HEK293 (cell line): ENCODE results near the gene ARL8B.

Experiments
- GLI4 ChIP-seq: fragments of 450-650 bp; formaldehyde crosslinking; IDR thresholded peaks from 2 replicates; pipeline ENCODE4 v1.5.1; 2016; ENCODE audit warnings: missing biosample characterization, missing genetic modification characterization
- MEIS1 ChIP-seq: sonication (generic); formaldehyde crosslinking; IDR thresholded peaks from 2 replicates; pipeline ENCODE4 v1.8.1; 2022; ENCODE audit warnings: missing genetic modification reagents, mild to moderate bottlenecking, borderline replicate concordance
- SCRT1 ChIP-seq: fragments of 450-650 bp; formaldehyde crosslinking; IDR thresholded peaks from 2 replicates; pipeline ENCODE4 v1.5.1; 2016; ENCODE audit warnings: missing biosample characterization, missing genetic modification characterization, borderline replicate concordance
- TCF7L2 ChIP-seq: IDR thresholded peaks from 2 replicates; pipeline ENCODE4 v1.6.1; 2011; ENCODE audit warnings: low read depth, mild to moderate bottlenecking, inconsistent platforms, low read length, moderate library complexity, borderline replicate concordance
- ZBTB8A ChIP-seq: fragments of 450-650 bp; formaldehyde crosslinking; IDR thresholded peaks from 2 replicates; pipeline ENCODE4 v1.5.1; 2016; ENCODE audit warnings: missing biosample characterization, missing genetic modification characterization
- ZFHX2 ChIP-seq: fragments of 450-650 bp; formaldehyde crosslinking; conservative IDR thresholded peaks from 2 replicates; pipeline ENCODE4 v1.5.1; 2016; ENCODE audit warnings: missing biosample characterization, missing genetic modification characterization
- ZFP41 ChIP-seq: fragments of 450-650 bp; formaldehyde crosslinking; IDR thresholded peaks from 2 replicates; pipeline ENCODE4 v1.5.1; 2016; ENCODE audit warnings: missing biosample characterization, missing genetic modification characterization, borderline replicate concordance
- ZNF157 ChIP-seq: fragments of 450-650 bp; formaldehyde crosslinking; IDR thresholded peaks from 2 replicates; pipeline ENCODE4 v1.5.1; 2016; ENCODE audit warnings: missing biosample characterization, missing genetic modification characterization
- ZNF248 ChIP-seq: fragments of 450-650 bp; formaldehyde crosslinking; IDR thresholded peaks from 2 replicates; pipeline ENCODE4 v1.5.1; 2017; ENCODE audit warnings: missing biosample characterization, missing genetic modification characterization
- ZNF350 ChIP-seq: fragments of 450-650 bp; formaldehyde crosslinking; IDR thresholded peaks from 2 replicates; pipeline ENCODE4 v1.5.0; 2017; ENCODE audit warnings: missing biosample characterization, mild to moderate bottlenecking, missing genetic modification characterization
- ZNF529 ChIP-seq: fragments of 450-650 bp; formaldehyde crosslinking; IDR thresholded peaks from 2 replicates; pipeline ENCODE4 v1.5.1; 2017; ENCODE audit warnings: missing genetic modification characterization, missing biosample characterization; ENCODE audit not compliant: insufficient replicate concordance
- ZNF548 ChIP-seq: fragments of 450-650 bp; formaldehyde crosslinking; IDR thresholded peaks from 2 replicates; pipeline ENCODE4 v1.5.1; 2016; ENCODE audit warnings: missing biosample characterization, missing genetic modification characterization
- ZNF558 ChIP-seq: fragments of 450-650 bp; formaldehyde crosslinking; IDR thresholded peaks from 2 replicates; pipeline ENCODE4 v1.5.1; 2016; ENCODE audit warnings: missing biosample characterization, missing genetic modification characterization
- ZNF623 ChIP-seq: fragments of 450-650 bp; formaldehyde crosslinking; IDR thresholded peaks from 2 replicates; pipeline ENCODE4 v1.5.1; 2016; ENCODE audit warnings: missing biosample characterization, missing genetic modification characterization
- ZNF664 ChIP-seq: fragments of 450-650 bp; formaldehyde crosslinking; IDR thresholded peaks from 2 replicates; pipeline ENCODE4 v1.5.1; 2016; ENCODE audit warnings: missing biosample characterization, missing genetic modification characterization
- ZNF76 ChIP-seq: fragments of 450-650 bp; formaldehyde crosslinking; IDR thresholded peaks from 2 replicates; pipeline ENCODE4; 2016; ENCODE audit warnings: low read depth, missing biosample characterization, missing genetic modification characterization, borderline replicate concordance
- ZXDB ChIP-seq: fragments of 450-650 bp; formaldehyde crosslinking; IDR thresholded peaks from 2 replicates; pipeline ENCODE4 v1.5.1; 2016; ENCODE audit warnings: missing biosample characterization, missing genetic modification characterization
- TF ChIP-seq, protein P1 (sequence below): fragments of 450-650 bp; formaldehyde crosslinking; IDR thresholded peaks from 2 replicates; pipeline ENCODE4 v1.5.1; 2016; ENCODE audit warnings: missing biosample characterization, missing genetic modification characterization
- TF ChIP-seq, protein P2 (sequence below): fragments of 450-650 bp; formaldehyde crosslinking; IDR thresholded peaks from 2 replicates; pipeline ENCODE4 v1.5.1; 2016; ENCODE audit warnings: missing biosample characterization, missing genetic modification characterization
- TF ChIP-seq, protein P3 (sequence below): fragments of 450-650 bp; formaldehyde crosslinking; IDR thresholded peaks from 2 replicates; pipeline ENCODE4 v1.5.1; 2016; ENCODE audit warnings: missing biosample characterization, missing genetic modification characterization, low read depth
- TF ChIP-seq, protein P4 (sequence below): fragments of 450-650 bp; IDR thresholded peaks from 2 replicates; pipeline ENCODE4 v1.5.1; 2018; ENCODE audit warnings: missing biosample characterization, missing genetic modification characterization
- TF ChIP-seq, protein P5 (sequence below): fragments of 450-650 bp; formaldehyde crosslinking; IDR thresholded peaks from 2 replicates; pipeline ENCODE4 v1.5.1; 2016; ENCODE audit warnings: missing biosample characterization, missing genetic modification characterization
- TF ChIP-seq, protein P6 (sequence below): fragments of 450-650 bp; IDR thresholded peaks from 2 replicates; pipeline ENCODE4 v1.5.1; 2018; ENCODE audit warnings: missing biosample characterization, mild to moderate bottlenecking, missing genetic modification characterization

Gene ARL8B

DNA sequence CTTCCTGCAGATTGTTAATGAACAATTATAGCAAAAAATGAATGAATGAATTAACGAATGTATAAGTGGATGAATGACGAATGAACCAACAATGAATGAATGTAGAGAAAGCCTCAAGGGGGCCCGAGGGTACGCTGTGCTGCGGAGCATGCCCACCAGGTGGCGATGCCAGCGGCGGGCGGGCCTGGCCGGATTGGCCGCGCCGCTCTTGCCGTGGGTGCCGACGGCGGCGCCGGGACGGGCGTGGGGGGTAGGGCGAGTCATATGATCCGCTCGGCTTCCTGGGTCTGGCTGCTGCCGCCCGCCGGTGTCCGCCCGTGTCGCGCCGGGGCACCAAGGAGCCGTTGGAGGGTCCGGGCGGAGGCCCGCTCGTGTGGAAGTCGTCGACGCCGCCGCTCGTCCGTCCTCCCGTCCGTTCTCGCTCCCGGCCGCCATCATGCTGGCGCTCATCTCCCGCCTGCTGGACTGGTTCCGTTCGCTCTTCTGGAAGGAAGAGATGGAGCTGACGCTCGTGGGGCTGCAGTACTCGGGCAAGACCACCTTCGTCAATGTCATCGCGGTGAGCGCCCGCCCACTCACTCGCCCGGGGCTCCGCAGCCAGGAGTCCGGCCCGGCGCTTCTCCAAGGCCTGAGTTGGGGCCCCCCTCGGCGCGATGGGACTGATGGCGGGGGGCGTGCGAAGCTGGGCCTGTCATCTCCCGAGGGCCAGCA is at the start of gene ARL8B (continued):
- TF ChIP-seq ZNF529 (no peak), ZNF548 (tag by site-specific recombination) (no peak), ZNF76 (peak; percentile 89), ZNF157 (tag by site-specific recombination) (no peak), ZNF248 (tag by site-specific recombination) (no peak), ZNF623 (tag by site-specific recombination) (peak; percentile 33; the same call in 1 of the 2 replicates), ZFP41 (tag by site-specific recombination) (no peak), ZBTB8A (tag by site-specific recombination) (peak; percentile 77), ZFHX2 (tag by site-specific recombination) (peak; percentile 90), TCF7L2 (no peak), MEIS1 (CRISPR knock-in tag) (no peak), ZNF664 (tag by site-specific recombination) (no peak), ZNF558 (tag by site-specific recombination) (no peak), ZXDB (tag by site-specific recombination) (peak; percentile 82), GLI4 (tag by site-specific recombination) (no peak), ZNF350 (no peak; the same call in 1 of the 2 replicates), SCRT1 (no peak)
- TF ChIP-seq, protein P1, sequence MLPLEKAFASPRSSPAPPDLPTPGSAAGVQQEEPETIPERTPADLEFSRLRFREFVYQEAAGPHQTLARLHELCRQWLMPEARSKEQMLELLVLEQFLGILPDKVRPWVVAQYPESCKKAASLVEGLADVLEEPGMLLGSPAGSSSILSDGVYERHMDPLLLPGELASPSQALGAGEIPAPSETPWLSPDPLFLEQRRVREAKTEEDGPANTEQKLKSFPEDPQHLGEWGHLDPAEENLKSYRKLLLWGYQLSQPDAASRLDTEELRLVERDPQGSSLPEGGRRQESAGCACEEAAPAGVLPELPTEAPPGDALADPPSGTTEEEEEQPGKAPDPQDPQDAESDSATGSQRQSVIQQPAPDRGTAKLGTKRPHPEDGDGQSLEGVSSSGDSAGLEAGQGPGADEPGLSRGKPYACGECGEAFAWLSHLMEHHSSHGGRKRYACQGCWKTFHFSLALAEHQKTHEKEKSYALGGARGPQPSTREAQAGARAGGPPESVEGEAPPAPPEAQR = no peak; the same call in 1 of the 2 replicates
- TF ChIP-seq, protein P2, sequence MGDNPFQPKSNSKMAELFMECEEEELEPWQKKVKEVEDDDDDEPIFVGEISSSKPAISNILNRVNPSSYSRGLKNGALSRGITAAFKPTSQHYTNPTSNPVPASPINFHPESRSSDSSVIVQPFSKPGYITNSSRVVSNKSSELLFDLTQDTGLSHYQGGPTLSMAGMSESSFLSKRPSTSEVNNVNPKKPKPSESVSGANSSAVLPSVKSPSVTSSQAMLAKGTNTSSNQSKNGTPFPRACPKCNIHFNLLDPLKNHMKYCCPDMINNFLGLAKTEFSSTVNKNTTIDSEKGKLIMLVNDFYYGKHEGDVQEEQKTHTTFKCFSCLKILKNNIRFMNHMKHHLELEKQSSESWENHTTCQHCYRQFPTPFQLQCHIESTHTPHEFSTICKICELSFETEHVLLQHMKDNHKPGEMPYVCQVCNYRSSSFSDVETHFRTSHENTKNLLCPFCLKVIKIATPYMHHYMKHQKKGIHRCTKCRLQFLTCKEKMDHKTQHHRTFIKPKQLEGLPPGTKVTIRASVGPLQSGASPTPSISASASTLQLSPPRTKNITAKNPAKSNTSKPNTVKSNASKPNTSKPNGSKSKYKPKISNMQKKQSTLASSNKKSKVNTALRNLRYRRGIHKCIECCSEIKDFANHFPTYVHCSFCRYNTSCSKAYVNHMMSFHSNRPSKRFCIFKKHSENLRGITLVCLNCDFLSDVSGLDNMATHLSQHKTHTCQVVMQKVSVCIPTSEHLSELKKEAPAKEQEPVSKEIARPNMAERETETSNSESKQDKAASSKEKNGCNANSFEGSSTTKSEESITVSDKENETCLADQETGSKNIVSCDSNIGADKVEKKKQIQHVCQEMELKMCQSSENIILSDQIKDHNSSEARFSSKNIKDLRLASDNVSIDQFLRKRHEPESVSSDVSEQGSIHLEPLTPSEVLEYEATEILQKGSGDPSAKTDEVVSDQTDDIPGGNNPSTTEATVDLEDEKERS (tag by site-specific recombination) = no peak
- TF ChIP-seq, protein P3, sequence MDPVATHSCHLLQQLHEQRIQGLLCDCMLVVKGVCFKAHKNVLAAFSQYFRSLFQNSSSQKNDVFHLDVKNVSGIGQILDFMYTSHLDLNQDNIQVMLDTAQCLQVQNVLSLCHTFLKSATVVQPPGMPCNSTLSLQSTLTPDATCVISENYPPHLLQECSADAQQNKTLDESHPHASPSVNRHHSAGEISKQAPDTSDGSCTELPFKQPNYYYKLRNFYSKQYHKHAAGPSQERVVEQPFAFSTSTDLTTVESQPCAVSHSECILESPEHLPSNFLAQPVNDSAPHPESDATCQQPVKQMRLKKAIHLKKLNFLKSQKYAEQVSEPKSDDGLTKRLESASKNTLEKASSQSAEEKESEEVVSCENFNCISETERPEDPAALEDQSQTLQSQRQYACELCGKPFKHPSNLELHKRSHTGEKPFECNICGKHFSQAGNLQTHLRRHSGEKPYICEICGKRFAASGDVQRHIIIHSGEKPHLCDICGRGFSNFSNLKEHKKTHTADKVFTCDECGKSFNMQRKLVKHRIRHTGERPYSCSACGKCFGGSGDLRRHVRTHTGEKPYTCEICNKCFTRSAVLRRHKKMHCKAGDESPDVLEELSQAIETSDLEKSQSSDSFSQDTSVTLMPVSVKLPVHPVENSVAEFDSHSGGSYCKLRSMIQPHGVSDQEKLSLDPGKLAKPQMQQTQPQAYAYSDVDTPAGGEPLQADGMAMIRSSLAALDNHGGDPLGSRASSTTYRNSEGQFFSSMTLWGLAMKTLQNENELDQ (tag by site-specific recombination) = no peak
- TF ChIP-seq, protein P4, sequence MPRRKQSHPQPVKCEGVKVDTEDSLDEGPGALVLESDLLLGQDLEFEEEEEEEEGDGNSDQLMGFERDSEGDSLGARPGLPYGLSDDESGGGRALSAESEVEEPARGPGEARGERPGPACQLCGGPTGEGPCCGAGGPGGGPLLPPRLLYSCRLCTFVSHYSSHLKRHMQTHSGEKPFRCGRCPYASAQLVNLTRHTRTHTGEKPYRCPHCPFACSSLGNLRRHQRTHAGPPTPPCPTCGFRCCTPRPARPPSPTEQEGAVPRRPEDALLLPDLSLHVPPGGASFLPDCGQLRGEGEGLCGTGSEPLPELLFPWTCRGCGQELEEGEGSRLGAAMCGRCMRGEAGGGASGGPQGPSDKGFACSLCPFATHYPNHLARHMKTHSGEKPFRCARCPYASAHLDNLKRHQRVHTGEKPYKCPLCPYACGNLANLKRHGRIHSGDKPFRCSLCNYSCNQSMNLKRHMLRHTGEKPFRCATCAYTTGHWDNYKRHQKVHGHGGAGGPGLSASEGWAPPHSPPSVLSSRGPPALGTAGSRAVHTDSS = 0 out of 2 replicates have a peak, but pooled peaks have one; percentile 26
- TF ChIP-seq, protein P5, sequence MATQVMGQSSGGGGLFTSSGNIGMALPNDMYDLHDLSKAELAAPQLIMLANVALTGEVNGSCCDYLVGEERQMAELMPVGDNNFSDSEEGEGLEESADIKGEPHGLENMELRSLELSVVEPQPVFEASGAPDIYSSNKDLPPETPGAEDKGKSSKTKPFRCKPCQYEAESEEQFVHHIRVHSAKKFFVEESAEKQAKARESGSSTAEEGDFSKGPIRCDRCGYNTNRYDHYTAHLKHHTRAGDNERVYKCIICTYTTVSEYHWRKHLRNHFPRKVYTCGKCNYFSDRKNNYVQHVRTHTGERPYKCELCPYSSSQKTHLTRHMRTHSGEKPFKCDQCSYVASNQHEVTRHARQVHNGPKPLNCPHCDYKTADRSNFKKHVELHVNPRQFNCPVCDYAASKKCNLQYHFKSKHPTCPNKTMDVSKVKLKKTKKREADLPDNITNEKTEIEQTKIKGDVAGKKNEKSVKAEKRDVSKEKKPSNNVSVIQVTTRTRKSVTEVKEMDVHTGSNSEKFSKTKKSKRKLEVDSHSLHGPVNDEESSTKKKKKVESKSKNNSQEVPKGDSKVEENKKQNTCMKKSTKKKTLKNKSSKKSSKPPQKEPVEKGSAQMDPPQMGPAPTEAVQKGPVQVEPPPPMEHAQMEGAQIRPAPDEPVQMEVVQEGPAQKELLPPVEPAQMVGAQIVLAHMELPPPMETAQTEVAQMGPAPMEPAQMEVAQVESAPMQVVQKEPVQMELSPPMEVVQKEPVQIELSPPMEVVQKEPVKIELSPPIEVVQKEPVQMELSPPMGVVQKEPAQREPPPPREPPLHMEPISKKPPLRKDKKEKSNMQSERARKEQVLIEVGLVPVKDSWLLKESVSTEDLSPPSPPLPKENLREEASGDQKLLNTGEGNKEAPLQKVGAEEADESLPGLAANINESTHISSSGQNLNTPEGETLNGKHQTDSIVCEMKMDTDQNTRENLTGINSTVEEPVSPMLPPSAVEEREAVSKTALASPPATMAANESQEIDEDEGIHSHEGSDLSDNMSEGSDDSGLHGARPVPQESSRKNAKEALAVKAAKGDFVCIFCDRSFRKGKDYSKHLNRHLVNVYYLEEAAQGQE (tag by site-specific recombination) = no peak; the same call in 1 of the 2 replicates
- TF ChIP-seq, protein P6, sequence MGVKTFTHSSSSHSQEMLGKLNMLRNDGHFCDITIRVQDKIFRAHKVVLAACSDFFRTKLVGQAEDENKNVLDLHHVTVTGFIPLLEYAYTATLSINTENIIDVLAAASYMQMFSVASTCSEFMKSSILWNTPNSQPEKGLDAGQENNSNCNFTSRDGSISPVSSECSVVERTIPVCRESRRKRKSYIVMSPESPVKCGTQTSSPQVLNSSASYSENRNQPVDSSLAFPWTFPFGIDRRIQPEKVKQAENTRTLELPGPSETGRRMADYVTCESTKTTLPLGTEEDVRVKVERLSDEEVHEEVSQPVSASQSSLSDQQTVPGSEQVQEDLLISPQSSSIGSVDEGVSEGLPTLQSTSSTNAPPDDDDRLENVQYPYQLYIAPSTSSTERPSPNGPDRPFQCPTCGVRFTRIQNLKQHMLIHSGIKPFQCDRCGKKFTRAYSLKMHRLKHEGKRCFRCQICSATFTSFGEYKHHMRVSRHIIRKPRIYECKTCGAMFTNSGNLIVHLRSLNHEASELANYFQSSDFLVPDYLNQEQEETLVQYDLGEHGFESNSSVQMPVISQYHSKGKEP = peak; percentile 87
